ENCODE measurements around the gene CACNA2D3.

CACNA2D3 gene

GRCh38 chr3:54299169-54299935, 177.0 kb downstream of the CACNA2D3 start:
- no peaks in the 10 kb centered on the region for H3K4me1 ChIP-seq (ENCODE audit: insufficient read depth, low read length)
- H3K27me3 ChIP-seq (ENCODE audit: insufficient read depth, low read length) = no peaks in the 10 kb centered on the region
- no peak overlapping the region for H2AFZ ChIP-seq (ENCODE audit: low read depth, low read length)

GRCh38 chr3:54303517-54304375, 181.4 kb downstream of the CACNA2D3 start:
- Histone ChIP-seq H3K27me3 (ENCODE audit: insufficient read depth, low read length) (no peaks in the 10 kb centered on the region), H3K36me3 (ENCODE audit: insufficient read depth, low read length) (no peaks in the 10 kb centered on the region), H3K4me1 (ENCODE audit: insufficient read depth, low read length) (no peaks in the 10 kb centered on the region), H3K9me3 (ENCODE audit: low read length) (no peaks in the 10 kb centered on the region), H2AFZ (ENCODE audit: low read depth, low read length) (no peak overlapping the region), H3K4me3 (ENCODE audit: low read length) (no peak overlapping the region)

More at GRCh38 chr3:54299169-54299935, 177.0 kb downstream of the CACNA2D3 start:
- H3K4me3 ChIP-seq (ENCODE audit: low read length) = no peak overlapping the region
- no peaks in the 10 kb centered on the region for H3K9me3 ChIP-seq (ENCODE audit: low read length)
- no peaks in the 10 kb centered on the region for H3K36me3 ChIP-seq (ENCODE audit: insufficient read depth, low read length)

- no peaks in the 10 kb centered on the region for H3K27me3 ChIP-seq (ENCODE audit: insufficient read depth, low read length)
- no peaks in the 10 kb centered on the region for H3K36me3 ChIP-seq (ENCODE audit: insufficient read depth, low read length)
- no peaks in the 10 kb centered on the region for H3K9me3 ChIP-seq (ENCODE audit: low read length)
- peaks cover 4% of the 10 kb centered on the region for H3K4me1 ChIP-seq (ENCODE audit: insufficient read depth, low read length)
- H3K4me3 ChIP-seq (ENCODE audit: low read length) = no peak overlapping the region
- H2AFZ ChIP-seq (ENCODE audit: low read depth, low read length) = no peak overlapping the region
These were observed 182.5 kb downstream of the CACNA2D3 start for GRCh38 chr3:54304877-54305276.

DNA sequence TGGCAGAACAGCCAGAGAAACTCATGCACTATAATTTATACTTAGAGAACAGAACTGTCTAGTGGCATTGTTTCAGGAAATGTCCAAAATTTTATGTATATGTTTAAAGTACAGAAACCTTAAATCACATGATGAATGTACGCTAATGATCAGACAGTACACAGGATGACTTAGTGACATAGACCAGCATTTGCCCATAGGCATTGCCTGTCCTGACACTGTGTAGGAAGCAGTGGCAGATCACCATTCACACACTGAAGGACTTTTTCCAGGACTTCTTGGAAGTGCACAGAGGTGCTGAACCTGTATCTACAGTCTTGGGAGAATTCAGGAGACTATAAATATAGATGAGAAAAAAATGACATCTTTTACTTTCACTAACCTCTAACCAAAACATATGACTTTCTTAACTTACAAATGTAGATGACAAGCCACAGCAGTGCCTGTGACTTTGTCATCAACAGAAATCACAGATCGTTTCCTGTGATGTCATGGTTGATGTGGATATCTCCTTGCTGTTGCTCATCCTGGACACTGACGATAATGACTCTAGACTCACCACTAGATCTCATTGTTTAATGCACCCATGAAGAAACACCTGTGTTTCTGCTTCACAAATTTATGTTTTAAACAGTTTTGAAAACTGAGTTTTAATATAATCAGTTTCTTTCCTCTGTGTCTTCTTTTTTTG, 183.2 kb downstream of the CACNA2D3 start:
- Histone ChIP-seq H3K4me3 (ENCODE audit: low read length) (no peak overlapping the region), H3K27me3 (ENCODE audit: insufficient read depth, low read length) (no peaks in the 10 kb centered on the region)

GRCh38 chr3:54307566-54308180, 185.3 kb downstream of the CACNA2D3 start:
- Histone ChIP-seq H3K4me3 (ENCODE audit: low read length) (no peak overlapping the region), H3K4me1 (ENCODE audit: insufficient read depth, low read length) (peaks cover 4% of the 10 kb centered on the region), H2AFZ (ENCODE audit: low read depth, low read length) (no peak overlapping the region), H3K36me3 (ENCODE audit: insufficient read depth, low read length) (no peaks in the 10 kb centered on the region), H3K9me3 (ENCODE audit: low read length) (no peaks in the 10 kb centered on the region), H3K27me3 (ENCODE audit: insufficient read depth, low read length) (no peaks in the 10 kb centered on the region)

More for the DNA sequence above, 183.2 kb downstream of the CACNA2D3 start:
- H3K36me3 ChIP-seq (ENCODE audit: insufficient read depth, low read length) = no peaks in the 10 kb centered on the region
- H3K4me1 ChIP-seq (ENCODE audit: insufficient read depth, low read length) = peaks cover 4% of the 10 kb centered on the region
- no peaks in the 10 kb centered on the region for H3K9me3 ChIP-seq (ENCODE audit: low read length)
- H2AFZ ChIP-seq (ENCODE audit: low read depth, low read length) = no peak overlapping the region

GRCh38 chr3:54309601-54310000, 187.2 kb downstream of the CACNA2D3 start:
- Histone ChIP-seq H3K36me3 (ENCODE audit: insufficient read depth, low read length) (no peaks in the 10 kb centered on the region), H3K27me3 (ENCODE audit: insufficient read depth, low read length) (no peaks in the 10 kb centered on the region), H3K9me3 (ENCODE audit: low read length) (no peaks in the 10 kb centered on the region), H3K4me3 (ENCODE audit: low read length) (no peak overlapping the region), H2AFZ (ENCODE audit: low read depth, low read length) (no peak overlapping the region), H3K4me1 (ENCODE audit: insufficient read depth, low read length) (peaks cover 4% of the 10 kb centered on the region)

GRCh38 chr3:54311211-54311747, 188.9 kb downstream of the CACNA2D3 start:
- Histone ChIP-seq H3K9me3 (ENCODE audit: low read length) (no peaks in the 10 kb centered on the region), H3K4me3 (ENCODE audit: low read length) (no peak overlapping the region), H3K4me1 (ENCODE audit: insufficient read depth, low read length) (peaks cover 4% of the 10 kb centered on the region), H3K27me3 (ENCODE audit: insufficient read depth, low read length) (no peaks in the 10 kb centered on the region), H3K36me3 (ENCODE audit: insufficient read depth, low read length) (no peaks in the 10 kb centered on the region), H2AFZ (ENCODE audit: low read depth, low read length) (no peak overlapping the region)

DNA sequence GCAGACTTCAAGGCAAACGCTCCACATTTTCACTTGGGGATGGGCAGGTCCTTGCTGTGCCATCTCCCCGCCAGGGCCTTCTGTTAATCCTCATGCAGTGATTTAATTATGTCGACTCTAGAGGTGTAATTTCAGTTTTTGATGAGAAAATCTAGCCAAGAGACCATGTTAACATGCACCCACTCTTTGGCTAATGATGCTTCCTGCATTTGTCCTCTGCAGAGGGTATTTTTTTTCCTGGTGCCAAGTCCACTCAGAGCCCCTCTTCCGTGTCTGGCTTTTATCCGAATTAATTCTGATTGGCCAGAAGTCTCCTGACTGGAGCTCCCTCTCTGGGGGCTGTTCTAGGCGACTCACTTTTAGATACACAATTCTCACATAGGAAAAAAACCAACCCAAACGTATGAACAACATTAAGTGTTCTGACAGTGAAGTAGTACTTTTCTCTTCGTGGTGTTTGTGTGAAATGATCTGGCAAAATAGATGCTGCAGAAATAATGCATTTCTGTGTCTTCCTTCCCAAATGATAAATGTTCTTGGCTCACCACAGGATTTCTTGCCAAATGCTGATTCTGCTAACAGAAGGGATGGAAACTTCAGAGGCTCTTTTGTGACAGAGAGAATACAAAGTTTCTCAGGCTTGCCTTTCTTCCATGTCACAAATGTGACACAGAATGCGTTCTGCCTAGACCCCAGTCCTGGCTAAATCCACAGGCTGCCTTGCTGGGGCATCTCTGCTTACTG, 190.0 kb downstream of the CACNA2D3 start:
- no peak overlapping the region for H3K4me3 ChIP-seq (ENCODE audit: low read length)
- H3K36me3 ChIP-seq (ENCODE audit: insufficient read depth, low read length) = no peaks in the 10 kb centered on the region
- H3K4me1 ChIP-seq (ENCODE audit: insufficient read depth, low read length) = peaks cover 4% of the 10 kb centered on the region
- no peaks in the 10 kb centered on the region for H3K27me3 ChIP-seq (ENCODE audit: insufficient read depth, low read length)
- no peaks in the 10 kb centered on the region for H3K9me3 ChIP-seq (ENCODE audit: low read length)
- H2AFZ ChIP-seq (ENCODE audit: low read depth, low read length) = no peak overlapping the region

DNA sequence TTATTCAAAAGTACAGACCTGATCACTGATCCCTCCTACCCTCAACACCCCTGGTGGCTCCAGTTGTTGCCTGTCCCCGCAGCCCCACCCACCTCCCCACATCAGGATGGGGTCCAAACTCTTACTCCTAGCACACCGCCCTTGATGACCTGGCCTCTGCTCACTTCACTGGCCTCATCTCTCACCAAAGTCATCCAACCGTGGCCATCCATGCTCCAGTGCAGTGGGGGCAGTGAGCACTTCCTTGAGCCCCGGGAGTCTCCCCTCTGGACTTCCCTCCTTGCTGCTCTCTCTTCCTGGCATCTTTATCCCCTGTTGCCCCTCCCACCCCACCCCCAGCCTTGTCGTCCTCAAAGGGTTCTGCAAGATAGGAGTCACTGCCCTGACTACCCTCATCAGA, 191.1 kb downstream of the CACNA2D3 start:
- H2AFZ ChIP-seq (ENCODE audit: low read depth, low read length) = no peak overlapping the region
- H3K9me3 ChIP-seq (ENCODE audit: low read length) = no peaks in the 10 kb centered on the region
- no peaks in the 10 kb centered on the region for H3K36me3 ChIP-seq (ENCODE audit: insufficient read depth, low read length)
- H3K4me3 ChIP-seq (ENCODE audit: low read length) = no peak overlapping the region
- no peaks in the 10 kb centered on the region for H3K27me3 ChIP-seq (ENCODE audit: insufficient read depth, low read length)
- H3K4me1 ChIP-seq (ENCODE audit: insufficient read depth, low read length) = peaks cover 4% of the 10 kb centered on the region

DNA sequence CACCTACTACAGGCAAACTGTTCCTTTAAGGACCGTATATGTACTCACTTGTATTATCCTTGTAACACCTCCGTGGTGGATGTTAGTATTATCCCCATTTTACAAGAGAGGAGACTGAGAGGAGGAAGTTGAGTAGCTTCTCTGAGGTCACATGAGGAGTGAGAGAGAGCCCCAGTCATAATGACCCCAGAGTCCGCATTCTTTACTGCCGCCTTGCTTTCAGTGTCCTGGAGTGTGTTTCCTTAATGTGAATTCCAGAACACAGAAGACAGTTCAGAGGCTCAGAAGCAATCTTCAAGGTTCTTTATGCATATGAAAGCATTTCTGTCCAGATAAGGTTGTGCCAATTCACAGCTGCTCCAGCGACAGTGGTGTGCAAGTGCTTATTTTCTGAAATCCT, 199.2 kb downstream of the CACNA2D3 start:
- Histone ChIP-seq H3K4me1 (ENCODE audit: insufficient read depth, low read length) (no peaks in the 10 kb centered on the region), H2AFZ (ENCODE audit: low read depth, low read length) (no peak overlapping the region), H3K36me3 (ENCODE audit: insufficient read depth, low read length) (no peaks in the 10 kb centered on the region), H3K9me3 (ENCODE audit: low read length) (no peaks in the 10 kb centered on the region), H3K27me3 (ENCODE audit: insufficient read depth, low read length) (no peaks in the 10 kb centered on the region), H3K4me3 (ENCODE audit: low read length) (no peak overlapping the region)

- Histone ChIP-seq H3K9me3 (ENCODE audit: low read length) (no peaks in the 10 kb centered on the region), H3K4me3 (ENCODE audit: low read length) (no peak overlapping the region), H3K4me1 (ENCODE audit: insufficient read depth, low read length) (no peaks in the 10 kb centered on the region), H2AFZ (ENCODE audit: low read depth, low read length) (no peak overlapping the region), H3K36me3 (ENCODE audit: insufficient read depth, low read length) (no peaks in the 10 kb centered on the region), H3K27me3 (ENCODE audit: insufficient read depth, low read length) (no peaks in the 10 kb centered on the region)
These were observed 200.0 kb downstream of the CACNA2D3 start for GRCh38 chr3:54322354-54322753.

DNA sequence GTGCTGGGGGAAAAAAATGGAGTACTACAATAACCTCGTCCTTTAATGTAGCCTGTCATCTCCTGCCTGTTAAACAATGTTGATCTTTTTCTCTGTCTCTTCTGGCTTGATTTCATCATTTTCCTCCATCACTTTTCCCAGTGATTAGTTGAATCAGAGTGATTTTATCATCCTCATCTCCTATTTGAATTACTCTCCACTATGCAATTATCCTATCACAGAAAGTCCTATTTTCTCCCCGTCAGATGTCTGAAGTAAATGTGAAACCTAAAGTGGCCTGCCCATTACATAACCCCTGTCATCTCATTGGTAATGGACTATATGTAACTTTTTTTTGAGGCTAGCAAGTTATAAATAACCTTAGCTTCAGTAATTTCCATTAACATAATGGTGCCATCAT, 201.8 kb downstream of the CACNA2D3 start:
- Histone ChIP-seq H3K4me3 (ENCODE audit: low read length) (no peak overlapping the region), H2AFZ (ENCODE audit: low read depth, low read length) (no peak overlapping the region), H3K27me3 (ENCODE audit: insufficient read depth, low read length) (no peaks in the 10 kb centered on the region), H3K9me3 (ENCODE audit: low read length) (no peaks in the 10 kb centered on the region), H3K4me1 (ENCODE audit: insufficient read depth, low read length) (no peaks in the 10 kb centered on the region), H3K36me3 (ENCODE audit: insufficient read depth, low read length) (no peaks in the 10 kb centered on the region)
